Dermis blood vessel endothelial cell (primary cell): Measurements from ENCODE around the gene CFAP157. TPM values are rescaled to one million over a fixed set of nuclear protein-coding genes. Genes with fewer than 3 reads are reported as not detected.
A peak's percentile ranks its signal among the peaks of the same experiment; 100 is the strongest.

Experiments
- DNase-seq: peaks from one replicate; pipeline ENCODE4 v3.0.0; 2010
- total RNA-seq: library from RNA; depleted of rRNA; stranded (reverse); fragments of >200 nt; gene quantifications from 2 replicates; pipeline ENCODE4 v1.2.3, GENCODE V29; 2014

CFAP157 gene
- total RNA-seq, 1 donor from 2014 or later, result not detected

- DNase-seq, result no peak
These were observed 9.6 kb downstream of the CFAP157 start for GRCh38 chr9:127716412-127716811.

- DNase-seq, result no peak
These were observed 11.0 kb downstream of the CFAP157 start for GRCh38 chr9:127717766-127718165.

- DNase-seq, result no peak
These were observed 13.5 kb downstream of the CFAP157 start for GRCh38 chr9:127720031-127720864.

DNA sequence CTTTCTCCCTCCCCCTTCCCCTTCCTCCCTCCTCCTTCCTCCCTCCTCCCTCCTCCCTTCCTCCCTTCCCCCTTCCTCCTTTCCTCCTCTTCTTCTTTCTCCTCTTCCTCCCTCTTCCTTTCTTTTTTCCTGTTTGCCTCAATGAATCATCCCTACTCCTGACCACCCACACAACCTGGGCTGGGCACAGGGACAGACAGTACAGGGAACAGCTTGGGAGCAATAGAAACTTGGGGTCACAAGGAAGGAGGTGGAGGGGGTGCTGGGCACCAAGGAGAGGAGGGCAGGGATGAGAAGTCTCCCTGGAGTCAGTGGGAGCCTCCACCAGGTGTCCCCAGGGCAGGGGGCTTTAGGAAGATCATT is 14.1 kb downstream of the CFAP157 start:
- DNase-seq, result no peak

DNA sequence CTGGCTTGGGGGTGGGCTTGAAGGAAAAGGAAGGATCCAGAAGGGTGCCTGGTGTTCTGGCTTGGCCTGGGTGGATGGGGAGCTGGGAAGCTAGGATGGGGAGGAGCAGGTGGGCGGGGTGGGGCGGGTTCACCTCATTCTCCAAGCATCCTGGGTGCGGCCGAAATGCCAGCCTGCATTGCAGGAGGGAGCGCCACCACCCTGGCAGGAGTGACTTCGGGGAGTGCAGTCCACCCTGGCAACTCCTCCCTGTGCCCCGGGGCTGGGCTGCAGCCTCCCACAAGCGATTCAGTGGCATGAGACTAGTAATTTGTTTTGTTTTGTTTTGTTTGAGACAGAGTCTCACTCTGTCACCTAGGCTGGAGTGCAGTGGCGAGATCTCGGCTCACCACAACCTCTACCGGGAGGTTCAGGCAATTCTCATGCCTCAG is 14.6 kb downstream of the CFAP157 start:
- DNase-seq, result no peak

- DNase-seq, result no peak
These were observed 15.4 kb downstream of the CFAP157 start for GRCh38 chr9:127722055-127722745.

GRCh38 chr9:127723013-127723412 is 16.2 kb downstream of the CFAP157 start:
- DNase-seq, result no peak

- no peak for DNase-seq
These were observed 16.7 kb downstream of the CFAP157 start for GRCh38 chr9:127723444-127723843.

- DNase-seq, result no peak
These were observed 17.2 kb downstream of the CFAP157 start for GRCh38 chr9:127724012-127724411.

GRCh38 chr9:127726871-127727270 is 20.1 kb downstream of the CFAP157 start:
- no peak for DNase-seq

DNA sequence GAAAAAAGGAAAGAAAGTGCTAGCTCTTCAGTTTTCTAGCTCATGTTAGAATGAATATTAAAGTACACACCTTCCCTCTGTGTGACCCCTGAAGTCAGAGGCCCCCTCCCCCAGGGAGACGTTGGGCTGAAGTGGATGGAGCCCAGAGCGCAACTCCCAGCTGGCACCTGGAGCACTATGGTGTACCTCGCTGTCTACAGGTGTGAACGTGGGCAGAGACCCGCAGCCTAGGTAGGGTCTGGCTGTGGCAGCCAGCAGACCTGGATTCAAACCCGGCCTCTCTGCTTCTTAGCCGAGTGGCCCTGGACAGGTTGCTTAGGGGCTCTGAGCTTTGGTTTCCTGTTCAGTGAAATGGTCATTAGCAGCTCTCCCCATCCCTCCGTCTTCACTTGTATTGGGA is 22.0 kb downstream of the CFAP157 start:
- DNase-seq, result no peak

GRCh38 chr9:127729522-127730256 is 22.9 kb downstream of the CFAP157 start:
- no peak for DNase-seq

DNA sequence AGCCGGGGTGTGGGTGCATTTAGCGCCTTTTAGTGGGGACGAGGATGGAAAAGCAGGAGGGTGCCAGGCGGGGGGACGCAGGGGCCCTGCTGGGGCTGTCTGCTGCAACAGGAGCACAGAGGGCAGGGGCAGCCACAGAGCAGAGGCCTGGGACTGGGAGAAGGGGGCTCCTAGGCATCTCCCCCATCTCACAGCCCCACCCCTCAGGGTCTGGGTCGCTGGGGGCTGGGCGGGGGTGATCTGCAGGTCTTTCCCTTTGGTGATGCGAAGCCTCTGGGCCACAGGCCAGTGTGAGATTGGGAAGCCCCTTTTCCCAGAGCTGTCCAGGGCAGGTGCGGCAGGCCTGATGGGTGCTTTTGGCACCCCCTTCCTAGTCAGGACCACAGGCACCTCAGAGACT is 23.5 kb downstream of the CFAP157 start:
- DNase-seq, result no peak

GRCh38 chr9:127730799-127731410 is 24.1 kb downstream of the CFAP157 start:
- DNase-seq, result no peak

GRCh38 chr9:127731938-127732337 is 25.1 kb downstream of the CFAP157 start:
- DNase-seq, result no peak

- DNase-seq, result no peak
These were observed 25.7 kb downstream of the CFAP157 start for GRCh38 chr9:127732444-127732843.

GRCh38 chr9:127733614-127734013 is 26.8 kb downstream of the CFAP157 start:
- no peak for DNase-seq

GRCh38 chr9:127734247-127734746 is 27.5 kb downstream of the CFAP157 start:
- DNase-seq, result no peak

- peak; percentile 99 for DNase-seq
These were observed 28.1 kb downstream of the CFAP157 start, which contains the start of gene TOR2A for GRCh38 chr9:127734747-127735529. Gene TOR2A (minus strand): TSS chr9:127735294. CDS start chr9:127735270, 24 bp downstream.

GRCh38 chr9:127735530-127736185 is 28.9 kb downstream of the CFAP157 start:
- DNase-seq, result peak; percentile 41

DNA sequence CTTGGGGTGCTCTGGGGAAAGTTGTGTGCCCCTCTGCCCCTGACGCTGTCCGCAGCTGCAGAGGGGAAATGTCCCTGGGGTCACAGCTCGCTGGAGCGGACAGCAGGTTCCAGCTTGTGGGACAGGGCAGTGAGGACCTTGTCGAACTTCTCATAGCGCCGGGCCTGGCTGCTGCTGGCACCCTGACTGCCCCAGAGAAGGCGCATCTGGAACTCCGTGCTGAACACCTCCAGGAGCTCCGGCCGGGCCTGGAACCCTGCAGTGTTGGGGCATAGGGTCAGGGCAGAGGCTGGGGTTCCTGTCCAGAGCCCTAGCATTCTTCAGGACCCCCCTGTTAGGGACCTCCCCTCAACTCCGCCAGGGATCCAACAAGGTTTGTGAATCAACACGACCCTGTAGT is 31.9 kb downstream of the CFAP157 start:
- no peak for DNase-seq
